ENCODE data around the gene CDCA7L.
"Not testable (repeated sequence)": the region's sequence is repeated elsewhere in the genome, so short reads cannot be mapped to it uniquely, and the experiment has no call there.

Gene CDCA7L

GRCh38 chr7:21910253-21910652 lies 35.4 kb downstream of the CDCA7L start:
- no peak for DNase-seq (ENCODE audit: low read depth, low spot score)

DNA sequence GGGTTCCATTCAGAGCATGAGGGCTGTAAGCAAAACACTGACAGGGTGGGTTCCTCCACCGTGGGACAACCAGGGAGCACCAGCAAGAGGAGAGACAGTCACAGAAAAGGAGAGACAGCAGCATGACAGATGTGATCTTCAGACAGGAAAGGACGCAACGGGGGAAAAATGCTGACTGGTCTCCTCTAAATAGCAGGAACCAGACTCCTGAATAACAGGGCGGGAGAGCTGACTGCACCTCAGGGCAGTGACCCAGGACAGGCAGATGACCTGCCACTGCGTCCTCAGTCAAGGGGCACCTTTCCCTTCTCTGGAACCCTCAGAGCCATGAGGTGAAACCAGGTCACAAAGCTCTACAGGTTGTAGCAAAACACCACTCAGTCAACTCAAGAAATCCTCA lies 37.0 kb downstream of the CDCA7L start:
- DNase-seq (ENCODE audit: low read depth, low spot score), result no peak

GRCh38 chr7:21903020-21903786 lies 42.5 kb downstream of the CDCA7L start:
- no peak for DNase-seq (ENCODE audit: low read depth, low spot score)

- no peak for DNase-seq (ENCODE audit: low read depth, low spot score)
Measured at GRCh38 chr7:21902240-21902639, 43.5 kb downstream of the CDCA7L start.

DNA sequence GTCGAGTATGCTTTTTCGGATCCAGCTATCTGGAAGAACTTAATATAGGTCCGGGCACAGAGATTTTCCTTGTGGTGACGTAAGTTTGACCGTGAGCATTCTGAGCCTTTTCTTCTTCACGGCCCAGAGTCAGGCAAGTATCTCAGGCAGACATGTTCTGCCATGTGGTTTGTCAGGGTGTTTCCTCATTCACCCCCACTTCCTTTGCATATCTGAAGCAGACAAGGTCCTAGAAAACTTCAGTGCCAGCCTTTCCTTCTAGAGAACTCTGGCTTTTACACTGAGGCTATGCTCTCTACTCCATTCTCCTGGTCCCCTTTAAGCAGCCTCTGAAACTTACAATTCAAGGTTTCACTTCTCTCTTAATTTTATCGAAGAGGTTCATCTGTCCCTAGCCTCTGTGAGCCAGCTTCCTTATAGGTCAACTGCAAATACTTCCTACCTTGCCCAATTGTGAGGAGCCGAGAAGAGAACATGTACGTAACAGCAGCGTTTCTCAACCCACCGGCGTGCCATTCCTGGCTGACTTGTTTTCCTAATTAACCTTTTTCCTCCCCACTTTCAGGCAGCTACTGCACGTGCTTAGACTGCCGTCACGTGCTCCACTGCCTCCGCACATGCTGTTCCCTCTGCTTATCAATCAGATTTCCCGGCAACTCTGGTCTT lies 47.3 kb downstream of the CDCA7L start:
- no peak for DNase-seq (ENCODE audit: low read depth, low spot score)

- no peak for DNase-seq (ENCODE audit: low read depth, low spot score)
Measured at GRCh38 chr7:21893401-21893800, 52.3 kb downstream of the CDCA7L start.

- no peak for DNase-seq (ENCODE audit: low read depth, low spot score)
Measured at GRCh38 chr7:21891291-21891690, 54.4 kb downstream of the CDCA7L start.

- DNase-seq (ENCODE audit: low read depth, low spot score), result no peak
Measured at GRCh38 chr7:21887779-21888178, 57.9 kb downstream of the CDCA7L start.

- DNase-seq (ENCODE audit: low read depth, low spot score), result no peak
Measured at GRCh38 chr7:21887353-21887752, 58.3 kb downstream of the CDCA7L start.

GRCh38 chr7:21886396-21886795 lies 59.3 kb downstream of the CDCA7L start:
- DNase-seq (ENCODE audit: low read depth, low spot score), result no peak

- DNase-seq (ENCODE audit: low read depth, low spot score), result no peak
Measured at GRCh38 chr7:21884496-21884895, 61.2 kb downstream of the CDCA7L start.

DNA sequence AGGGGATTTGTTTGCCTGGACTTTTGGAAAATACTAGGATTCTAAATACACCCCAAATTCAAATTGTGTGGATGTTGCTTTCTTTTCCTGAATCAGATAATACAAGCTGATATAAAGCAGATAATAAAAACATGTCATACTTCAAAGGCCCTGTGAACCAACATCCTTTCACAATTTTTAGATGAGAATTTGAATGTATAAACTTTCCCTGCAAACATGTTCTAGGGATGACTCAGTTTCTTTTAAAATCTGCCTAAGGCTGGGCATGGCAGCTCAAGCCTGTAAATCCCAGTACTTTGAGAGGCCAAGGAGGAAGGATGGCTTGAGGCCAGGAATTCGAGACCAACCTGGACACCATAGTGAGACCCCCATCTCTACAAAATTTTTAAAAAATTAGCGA lies 62.2 kb downstream of the CDCA7L start:
- not testable (repeated sequence) for DNase-seq (ENCODE audit: low read depth, low spot score)

DNA sequence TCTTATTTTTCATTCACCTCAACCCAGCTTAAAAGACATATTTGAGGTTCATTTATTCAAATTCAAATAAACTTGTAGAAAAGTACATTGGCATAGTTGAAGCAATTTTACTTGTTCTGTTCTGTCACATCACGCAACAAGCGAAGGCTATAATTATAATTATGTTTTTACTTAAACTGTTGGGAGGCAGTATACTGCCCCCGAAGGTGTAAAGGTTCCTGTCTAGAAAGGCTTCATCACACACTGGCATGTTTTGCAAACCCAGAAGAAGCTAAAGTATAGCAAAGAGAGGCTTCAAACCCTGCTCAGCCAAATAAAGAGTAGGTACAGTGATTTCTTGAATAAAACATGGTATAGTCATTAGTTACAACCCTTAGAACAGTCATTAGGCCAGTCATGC lies 62.6 kb downstream of the CDCA7L start:
- no peak for DNase-seq (ENCODE audit: low read depth, low spot score)

DNA sequence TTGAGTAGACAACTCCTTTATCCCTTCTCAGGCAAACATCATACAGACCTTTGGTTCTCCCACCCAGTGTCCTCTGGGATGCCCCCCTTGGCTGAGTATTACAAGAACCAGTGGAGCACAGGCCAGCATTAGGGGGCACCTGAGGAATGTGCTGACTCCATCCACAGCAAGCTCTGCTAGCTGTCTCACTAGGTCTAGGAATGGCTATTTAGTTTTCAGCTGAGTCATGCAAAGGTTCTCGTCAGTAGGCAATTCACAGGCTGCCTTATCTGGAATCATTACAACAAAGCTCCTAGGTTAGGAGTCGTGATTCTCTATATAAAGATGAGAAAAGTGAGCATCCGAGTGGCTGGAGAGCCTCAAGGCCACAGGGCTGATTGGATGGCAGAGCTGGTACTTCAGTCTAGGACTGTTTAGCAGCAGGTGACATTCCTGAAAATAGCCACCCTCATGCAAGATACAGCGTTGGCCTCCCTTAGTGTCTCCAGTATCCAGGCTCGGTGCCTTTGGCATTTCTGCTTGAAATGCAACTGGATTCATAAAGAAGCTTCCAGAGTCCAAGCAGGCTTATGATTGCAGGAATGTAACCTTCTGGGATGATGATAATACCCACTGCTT lies 75.8 kb downstream of the CDCA7L start:
- no peak for DNase-seq (ENCODE audit: low read depth, low spot score)

- no peak for DNase-seq (ENCODE audit: low read depth, low spot score)
Measured at GRCh38 chr7:21868576-21868850, 77.2 kb downstream of the CDCA7L start.

- DNase-seq (ENCODE audit: low read depth, low spot score), result no peak
Measured at GRCh38 chr7:21867816-21868575, 77.7 kb downstream of the CDCA7L start.

- DNase-seq (ENCODE audit: low read depth, low spot score), result no peak
Measured at GRCh38 chr7:21867226-21867625, 78.5 kb downstream of the CDCA7L start.

- no peak for DNase-seq (ENCODE audit: low read depth, low spot score)
Measured at GRCh38 chr7:21866731-21867130, 79.0 kb downstream of the CDCA7L start.

- DNase-seq (ENCODE audit: low read depth, low spot score), result not testable (repeated sequence)
Measured at GRCh38 chr7:21865631-21866204, 80.0 kb downstream of the CDCA7L start.

GRCh38 chr7:21851559-21851967 lies 94.1 kb downstream of the CDCA7L start:
- DNase-seq (ENCODE audit: low read depth, low spot score), result peak; percentile 7
